OCI-LY3 (cell line): ENCODE measurements around the gene EPB41L4A.

Experiments
- EZH2phosphoT487 ChIP-seq: fragments of 200-600 bp; shearing (Covaris generic); IDR thresholded peaks from 2 replicates; pipeline ENCODE4 v1.6.1; 2018; ENCODE audit warnings: antibody characterized with exemption, mixed run types, low read depth
- TF ChIP-seq, protein P1 (sequence below): fragments of 200-600, 300-600 bp; sonication (generic); IDR thresholded peaks from 2 replicates; pipeline ENCODE4 v1.5.1; 2014; ENCODE audit warnings: antibody characterized with exemption, low read length, low read depth

DNA sequence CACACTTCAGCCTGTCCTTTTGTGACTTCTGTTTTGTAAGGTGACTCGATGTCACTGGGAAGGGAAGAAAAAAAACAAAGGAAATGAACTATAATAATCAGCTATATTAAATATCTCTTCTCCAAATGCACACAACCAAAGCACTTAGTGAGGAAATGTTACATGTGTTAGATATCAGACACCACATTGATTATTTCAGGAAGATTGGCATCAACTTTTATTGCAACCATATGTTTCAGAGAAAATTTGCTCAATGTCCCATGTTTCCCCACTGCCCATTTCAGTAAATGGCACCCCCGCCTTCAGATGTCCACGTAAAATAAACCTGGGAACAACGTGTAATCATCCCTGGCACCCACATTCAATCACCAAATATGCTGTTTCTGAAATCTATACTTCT is 151.8 kb downstream of the EPB41L4A start:
- TF ChIP-seq EZH2phosphoT487: no peak
- TF ChIP-seq, protein P1, sequence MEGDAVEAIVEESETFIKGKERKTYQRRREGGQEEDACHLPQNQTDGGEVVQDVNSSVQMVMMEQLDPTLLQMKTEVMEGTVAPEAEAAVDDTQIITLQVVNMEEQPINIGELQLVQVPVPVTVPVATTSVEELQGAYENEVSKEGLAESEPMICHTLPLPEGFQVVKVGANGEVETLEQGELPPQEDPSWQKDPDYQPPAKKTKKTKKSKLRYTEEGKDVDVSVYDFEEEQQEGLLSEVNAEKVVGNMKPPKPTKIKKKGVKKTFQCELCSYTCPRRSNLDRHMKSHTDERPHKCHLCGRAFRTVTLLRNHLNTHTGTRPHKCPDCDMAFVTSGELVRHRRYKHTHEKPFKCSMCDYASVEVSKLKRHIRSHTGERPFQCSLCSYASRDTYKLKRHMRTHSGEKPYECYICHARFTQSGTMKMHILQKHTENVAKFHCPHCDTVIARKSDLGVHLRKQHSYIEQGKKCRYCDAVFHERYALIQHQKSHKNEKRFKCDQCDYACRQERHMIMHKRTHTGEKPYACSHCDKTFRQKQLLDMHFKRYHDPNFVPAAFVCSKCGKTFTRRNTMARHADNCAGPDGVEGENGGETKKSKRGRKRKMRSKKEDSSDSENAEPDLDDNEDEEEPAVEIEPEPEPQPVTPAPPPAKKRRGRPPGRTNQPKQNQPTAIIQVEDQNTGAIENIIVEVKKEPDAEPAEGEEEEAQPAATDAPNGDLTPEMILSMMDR: no peak
